Uterus (tissue), 2 donors: ENCODE results near the gene SSH2.

ENCODE experiments used
- CTCF ChIP-seq, 4 experiments: fragments of 200-600 bp in 2 of 4; fragments of 450-650 bp in 2 of 4; sonication (generic) in 2 of 4; IDR thresholded peaks; one replicate each; pipeline ENCODE4 v1.5.1; 2016 to 2019; ENCODE audit warnings: antibody characterized with exemption in 4 of 4, mild to moderate bottlenecking in 2 of 4, moderate library complexity in 1 of 4
- POLR2A ChIP-seq, 2 donors: fragments of 450-650 bp; IDR thresholded peaks; one replicate each; pipeline ENCODE4 v1.6.1; 2016; ENCODE audit warnings: antibody characterized with exemption in 2 of 2, mild to moderate bottlenecking in 1 of 2, moderate library complexity in 1 of 2

- TF ChIP-seq CTCF (IDR thresholded peaks at IDR 0.05) (no peak), POLR2A (IDR thresholded peaks at IDR 0.05) (no peak)
These were observed 274.7 kb downstream of the SSH2 start for GRCh38 chr17:29655323-29655722.
